H1 (cell line): ENCODE results near the gene PLBD1. TPM values are rescaled to one million over a fixed set of nuclear protein-coding genes. Genes with fewer than 3 reads are reported as not detected.

ENCODE experiments used
- CTCF ChIA-PET: fragments of 300-600 bp; sonication (Branson Sonifier 250); formaldehyde crosslinking; loops from one replicate; lab custom pipeline; 2021; ENCODE audit not compliant: partially characterized antibody; lab: Charles Lee
- POLR2A ChIA-PET: fragments of 300-600 bp; sonication (Branson Sonifier 250); formaldehyde crosslinking; loops from one replicate; lab custom pipeline; 2021; ENCODE audit warnings: inconsistent platforms; ENCODE audit not compliant: partially characterized antibody; lab: Charles Lee
- DNase-seq, 2 experiments: peaks; one replicate each; pipeline versions ENCODE4 v3.0.0 to v3.0.0-alpha.2; 2010 to 2022; ENCODE audit warnings: low spot score in 2 of 2, low read depth in 1 of 2, mixed read lengths in 1 of 2
- FAIRE-seq: peaks from 2 replicates; lab custom pipeline; 2011; peaks lifted over from hg19 to GRCh38; lab: Jason Lieb, UNC
- H2AFZ ChIP-seq: 2 replicates; pipeline ENCODE4 v1.8.1; 2012; ENCODE audit warnings: low read length, inconsistent platforms
- H2AK5ac ChIP-seq: 2 replicates; pipeline ENCODE4 v1.6.1; 2013; ENCODE audit warnings: low read depth, low read length
- H2BK120ac ChIP-seq: replicated peaks from 2 replicates; pipeline ENCODE3; 2013; ENCODE audit warnings: low read depth, low read length, inconsistent platforms
- H2BK12ac ChIP-seq: 2 replicates; pipeline ENCODE4 v1.6.1; 2013; ENCODE audit warnings: low read depth, low read length
- H2BK15ac ChIP-seq: 2 replicates; pipeline ENCODE4 v1.6.1; 2013; ENCODE audit warnings: low read length
- H2BK20ac ChIP-seq: 2 replicates; pipeline ENCODE4 v1.6.1; 2013; ENCODE audit warnings: low read length
- H2BK5ac ChIP-seq: 2 replicates; pipeline ENCODE4 v1.6.1; 2013; ENCODE audit warnings: low read depth, low read length
- H3K14ac ChIP-seq: 2 replicates; pipeline ENCODE4 v1.6.1; 2013; ENCODE audit warnings: inconsistent platforms; ENCODE audit not compliant: insufficient read length
- H3K18ac ChIP-seq: 2 replicates; pipeline ENCODE4 v1.6.1; 2013; ENCODE audit warnings: low read length; ENCODE audit errors: extremely low read depth
- H3K23ac ChIP-seq: 2 replicates; pipeline ENCODE4 v1.6.1; 2013; ENCODE audit warnings: inconsistent platforms; ENCODE audit not compliant: insufficient read length
- H3K23me2 ChIP-seq: 2 replicates; pipeline ENCODE4 v1.6.1; 2013; ENCODE audit warnings: low read depth, low read length
- H3K27ac ChIP-seq: 2 replicates; pipeline ENCODE4 v1.6.1; 2011; ENCODE audit warnings: low read depth, low read length, inconsistent platforms
- H3K27me3 ChIP-seq, 4 experiments: replicated peaks in 1 of 4; 1 replicate in 1 of 4; 2 replicates in 3 of 4; pipeline versions ENCODE4 v1.6.1 to v1.8.1; 2011 to 2013; ENCODE audit warnings: low read length in 3 of 4, mild to moderate bottlenecking in 3 of 4, inconsistent platforms in 2 of 4, mixed read lengths in 2 of 4, moderate library complexity in 1 of 4; ENCODE audit not compliant: control insufficient read depth in 3 of 4, insufficient read depth in 3 of 4; ENCODE audit errors: extremely low read depth in 1 of 4
- H3K36me3 ChIP-seq, 4 experiments: 2 replicates each; pipeline versions ENCODE4 v1.6.1 to v1.8.1; 2011 to 2013; ENCODE audit warnings: mild to moderate bottlenecking in 4 of 4, low read length in 3 of 4, moderate library complexity in 2 of 4, control low read depth in 1 of 4, inconsistent platforms in 1 of 4; ENCODE audit not compliant: insufficient read depth in 4 of 4, control insufficient read depth in 2 of 4
- H3K4ac ChIP-seq: replicated peaks from 2 replicates; pipeline ENCODE3; 2013; ENCODE audit warnings: low read length, low read depth, mixed read lengths, inconsistent platforms; ENCODE audit not compliant: insufficient read length
- H3K4me1 ChIP-seq, 4 experiments: replicated peaks in 1 of 4; 1 replicate in 1 of 4; 2 replicates in 3 of 4; pipeline versions ENCODE4 v1.6.1 to v1.8.1; 2011 to 2013; ENCODE audit warnings: low read length in 3 of 4, inconsistent platforms in 2 of 4, mixed read lengths in 1 of 4; ENCODE audit not compliant: insufficient read depth in 4 of 4, control insufficient read depth in 3 of 4
- H3K4me2 ChIP-seq, 2 experiments: 2 replicates each; pipeline versions ENCODE4 v1.6.1 to v1.8.1; 2011 to 2013; ENCODE audit warnings: low read depth in 2 of 2, low read length in 2 of 2, control low read depth in 1 of 2, inconsistent platforms in 1 of 2, mild to moderate bottlenecking in 1 of 2; ENCODE audit not compliant: insufficient read depth in 1 of 2
- H3K4me3 ChIP-seq, 4 experiments: fragments of 200-600, 300-600 bp in 1 of 4; sonication (generic), shearing (Covaris generic), sonication (Bioruptor Twin) in 1 of 4; 2 replicates each; pipeline versions ENCODE4 v1.5.1 to v1.8.1; 2011 to 2016; ENCODE audit warnings: low read length in 4 of 4, low read depth in 3 of 4, control low read depth in 2 of 4, inconsistent platforms in 2 of 4, mild to moderate bottlenecking in 2 of 4, mixed read lengths in 1 of 4, moderate library complexity in 1 of 4; ENCODE audit not compliant: insufficient read depth in 2 of 4; ENCODE audit errors: extremely low read depth in 1 of 4
- H3K56ac ChIP-seq: replicated peaks from 2 replicates; pipeline ENCODE3; 2013; ENCODE audit warnings: low read depth, mild to moderate bottlenecking, mixed read lengths, low read length, inconsistent platforms; ENCODE audit not compliant: insufficient read length
- H3K79me1 ChIP-seq: 2 replicates; pipeline ENCODE4 v1.6.1; 2013; ENCODE audit warnings: low read depth, low read length, control low read depth
- H3K79me2 ChIP-seq, 2 experiments: 2 replicates each; pipeline versions ENCODE4 v1.6.1 to v1.8.1; 2012 to 2013; ENCODE audit warnings: low read length in 2 of 2, mild to moderate bottlenecking in 2 of 2, inconsistent platforms in 1 of 2; ENCODE audit not compliant: insufficient read depth in 2 of 2, control insufficient read depth in 1 of 2
- H3K9ac ChIP-seq, 4 experiments: replicated peaks in 1 of 4; 1 replicate in 1 of 4; 2 replicates in 3 of 4; pipeline versions ENCODE4 v1.6.1 to v1.8.1; 2011 to 2013; ENCODE audit warnings: low read depth in 3 of 4, low read length in 3 of 4, control low read depth in 2 of 4, mild to moderate bottlenecking in 2 of 4, moderate library complexity in 2 of 4, inconsistent platforms in 1 of 4; ENCODE audit errors: extremely low read depth in 1 of 4
- H3K9me3 ChIP-seq, 2 experiments: 2 replicates each; pipeline versions ENCODE4 v1.6.1 to v1.8.1; 2012 to 2013; ENCODE audit warnings: mild to moderate bottlenecking in 2 of 2, moderate library complexity in 2 of 2, control low read depth in 1 of 2, inconsistent platforms in 1 of 2, low read depth in 1 of 2, low read length in 1 of 2, mixed read lengths in 1 of 2; ENCODE audit not compliant: insufficient read depth in 2 of 2
- H4K20me1 ChIP-seq, 2 experiments: replicated peaks in 1 of 2; 2 replicates each; pipeline versions ENCODE3 to v1.8.1; 2011 to 2013; ENCODE audit warnings: inconsistent platforms in 2 of 2, low read length in 2 of 2, mild to moderate bottlenecking in 1 of 2; ENCODE audit not compliant: insufficient read depth in 2 of 2, control insufficient read depth in 1 of 2
- H4K5ac ChIP-seq: 2 replicates; pipeline ENCODE4 v1.6.1; 2013; ENCODE audit warnings: low read length, low read depth, mixed read lengths, inconsistent platforms; ENCODE audit not compliant: insufficient read length
- H4K8ac ChIP-seq: 2 replicates; pipeline ENCODE4 v1.8.0; 2013; ENCODE audit warnings: mild to moderate bottlenecking, moderate library complexity, low read length, inconsistent platforms; ENCODE audit not compliant: insufficient read depth; ENCODE audit errors: extremely low read depth
- H4K91ac ChIP-seq: replicated peaks from 2 replicates; pipeline ENCODE3; 2013; ENCODE audit warnings: low read length, mixed read lengths, inconsistent platforms; ENCODE audit not compliant: insufficient read length
- BRCA1 ChIP-seq: IDR thresholded peaks from 2 replicates; pipeline ENCODE4 v1.6.1; 2012; ENCODE audit warnings: low read depth, low read length, improper control_type of control experiment
- WGBS, 2 experiments: shearing (Covaris generic) in 1 of 2; methylation state at CpG; one replicate each; pipeline versions ENCODE4 v1.1.6 to v1.1.7; 2013 to 2015; ENCODE audit warnings: low lambda C conversion rate in 2 of 2, mixed read lengths in 2 of 2, inconsistent platforms in 1 of 2, low coverage in 1 of 2, missing lambda C conversion rate in 1 of 2; ENCODE audit not compliant: insufficient replicate concordance in 2 of 2, insufficient coverage in 1 of 2, insufficient read length in 1 of 2; ENCODE audit errors: extremely low coverage in 1 of 2, missing lambda C conversion rate in 1 of 2; 5-methylcytosine and 5-hydroxymethylcytosine counted together
- polyA plus RNA-seq, 7 experiments: library from polyadenylated mRNA; depleted of rRNA in 3 of 7; stranded (reverse) in 5 of 7; unstranded in 2 of 7; fragments of >200 nt in 5 of 7; fragments of 200-250 nt in 2 of 7; gene quantifications; 1 replicate in 5 of 7; 2 replicates in 1 of 7; 4 replicates in 1 of 7; pipeline versions ENCODE4 v1.2.1 to v1.2.3, GENCODE V29; 2011 to 2013; ENCODE audit warnings: missing spikeins in 2 of 7, mixed read lengths in 2 of 7
- total RNA-seq: library from RNA; stranded (reverse); fragmentation: NEBNext Ultra II Directional; extraction: Animal tissue kit (Norgen Biotek cat#: 25700); gene quantifications from 2 replicates; pipeline ENCODE4 v1.2.1, GENCODE V29; 2021

PLBD1 gene
- total and polyA plus RNA-seq, 2 of the 8 experiments (the other 6 are each of a cell fraction or from before 2014, with no cell fraction given), result 6.3 to 12.3 TPM

DNA sequence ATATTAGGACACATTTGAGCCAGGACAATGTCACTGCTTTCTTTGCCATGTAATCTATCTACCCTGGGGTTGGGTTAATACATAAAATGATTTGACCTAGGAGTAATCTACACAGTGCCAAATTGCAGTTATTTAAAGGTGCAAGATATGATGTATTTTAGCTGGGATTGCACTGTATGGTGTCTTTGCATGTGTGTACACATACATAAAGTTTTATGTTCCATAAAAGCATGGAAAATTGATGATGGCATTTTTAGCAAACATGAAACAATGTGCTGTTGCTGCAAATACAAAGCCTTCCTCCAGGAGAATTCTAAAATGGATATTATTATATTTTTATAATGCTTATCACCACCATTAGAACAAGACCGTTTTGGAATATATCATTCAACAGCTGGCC lies 24.0 kb upstream of the PLBD1 start:
- H3K14ac ChIP-seq, result no peak overlapping the region
- H3K79me1 ChIP-seq, result no peaks in the 10 kb centered on the region
- H3K36me3 ChIP-seq, result no peaks in the 10 kb centered on the region
- no peak overlapping the region for H2BK20ac ChIP-seq
- H3K23ac ChIP-seq, result no peak overlapping the region
- H3K56ac ChIP-seq, result no peak overlapping the region
- no peak overlapping the region for H3K27ac ChIP-seq
- no peak overlapping the region for H3K4me3 ChIP-seq
- H3K27me3 ChIP-seq, result no peaks in the 10 kb centered on the region
- DNase-seq, result no peak
- WGBS, 2 experiments, result 74% methylated on average over 1 of the region's 1 CpG; no CpG with 5 or more reads in 1 of the 2 experiments
- H3K4me1 ChIP-seq, result no peaks in the 10 kb centered on the region; a peak in 1 of 7 replicates
- no peak overlapping the region for H2AK5ac ChIP-seq
- no peak for TF ChIP-seq BRCA1
- TF ChIP-seq, all 59 proteins: peak for 0
- Histone ChIP-seq H2BK15ac (no peak overlapping the region), H2BK12ac (no peak overlapping the region), H2AFZ (no peak overlapping the region), H3K23me2 (no peaks in the 10 kb centered on the region), H4K8ac (no peak overlapping the region), H4K5ac (no peak overlapping the region), H3K9me3 (no peaks in the 10 kb centered on the region), H3K79me2 (no peaks in the 10 kb centered on the region), H3K9ac (no peak overlapping the region), H3K18ac (no peak overlapping the region), H2BK5ac (no peak overlapping the region), H3K4ac (no peak overlapping the region), H2BK120ac (no peak overlapping the region), H4K20me1 (no peaks in the 10 kb centered on the region), H3K4me2 (no peak overlapping the region), H4K91ac (no peak overlapping the region)
- ChIA-PET POLR2A (interaction anchor here (0.6 to 1.0 kb wide), 3 partner anchors 9 to 977 kb away, joined by 3 read pairs; no protein-coding TSS in a partner anchor), CTCF (interaction anchor here (0.6 to 2.3 kb wide), 2 partner anchors 19 to 20 kb away, joined by 4 to 10 read pairs; no protein-coding TSS in a partner anchor)
- no peak for FAIRE-seq
